ENCODE measurements around the gene TPGS2. TPM values are rescaled to one million over a fixed set of nuclear protein-coding genes. Genes with fewer than 3 reads are reported as not detected.

The TPGS2 gene
- polyA plus RNA-seq, 1 donor from 2014 or later, result 217 TPM

DNA sequence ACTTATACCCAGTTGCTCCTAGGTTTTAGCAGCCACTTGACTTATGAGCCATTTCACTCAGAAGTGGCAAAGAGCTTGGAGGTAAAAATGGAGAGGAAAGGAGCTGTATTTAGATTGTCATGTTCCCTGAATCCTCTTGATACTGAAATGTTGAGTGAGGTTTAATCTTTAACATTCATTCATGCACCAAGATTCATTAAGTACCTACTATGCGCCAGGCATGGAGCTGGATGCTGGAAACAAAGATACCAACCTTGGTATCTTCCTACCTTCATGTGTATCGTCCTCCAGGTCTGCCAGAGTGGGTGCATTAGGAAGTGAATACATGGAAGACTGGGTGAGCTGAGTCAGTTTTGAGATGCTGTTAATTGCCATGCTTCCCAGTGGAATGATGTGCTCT is 23.7 kb downstream of the TPGS2 start:
- H3K9ac ChIP-seq (ENCODE audit: low read length), result no peak overlapping the region
- peaks cover 26% of the 10 kb centered on the region for H3K36me3 ChIP-seq (ENCODE audit: insufficient read depth, low read length)
- no peaks in the 10 kb centered on the region for H3K9me3 ChIP-seq (ENCODE audit: low read length)
- no peaks in the 10 kb centered on the region for H3F3A ChIP-seq (ENCODE audit: insufficient read depth, low read length, poor library complexity, severe bottlenecking)
- no peak overlapping the region for H2AFZ ChIP-seq (ENCODE audit: low read depth, low read length)
- TF ChIP-seq POLR2AphosphoS5 (IDR thresholded peaks at IDR 0.05), result no peak
- no peak for TF ChIP-seq MXI1 (conservative IDR thresholded peaks at IDR 0.05; ENCODE audit: poor library complexity, severe bottlenecking)
- no peak for TF ChIP-seq TAF1 (IDR thresholded peaks at IDR 0.05; ENCODE audit: low read depth)
- TF ChIP-seq RAD21 (conservative IDR thresholded peaks at IDR 0.05), result no peak
- no peak for TF ChIP-seq REST (IDR thresholded peaks at IDR 0.05; ENCODE audit: borderline replicate concordance)
- TF ChIP-seq EP300 (conservative IDR thresholded peaks at IDR 0.05; ENCODE audit: poor library complexity, severe bottlenecking), result no peak
- no peak for TF ChIP-seq EZH2 (IDR thresholded peaks at IDR 0.05; ENCODE audit: borderline replicate concordance, insufficient read depth, low read length, poor library complexity, severe bottlenecking)
- TF ChIP-seq SMC3 (conservative IDR thresholded peaks at IDR 0.05; ENCODE audit: poor library complexity), result no peak
- TF ChIP-seq, protein P1, sequence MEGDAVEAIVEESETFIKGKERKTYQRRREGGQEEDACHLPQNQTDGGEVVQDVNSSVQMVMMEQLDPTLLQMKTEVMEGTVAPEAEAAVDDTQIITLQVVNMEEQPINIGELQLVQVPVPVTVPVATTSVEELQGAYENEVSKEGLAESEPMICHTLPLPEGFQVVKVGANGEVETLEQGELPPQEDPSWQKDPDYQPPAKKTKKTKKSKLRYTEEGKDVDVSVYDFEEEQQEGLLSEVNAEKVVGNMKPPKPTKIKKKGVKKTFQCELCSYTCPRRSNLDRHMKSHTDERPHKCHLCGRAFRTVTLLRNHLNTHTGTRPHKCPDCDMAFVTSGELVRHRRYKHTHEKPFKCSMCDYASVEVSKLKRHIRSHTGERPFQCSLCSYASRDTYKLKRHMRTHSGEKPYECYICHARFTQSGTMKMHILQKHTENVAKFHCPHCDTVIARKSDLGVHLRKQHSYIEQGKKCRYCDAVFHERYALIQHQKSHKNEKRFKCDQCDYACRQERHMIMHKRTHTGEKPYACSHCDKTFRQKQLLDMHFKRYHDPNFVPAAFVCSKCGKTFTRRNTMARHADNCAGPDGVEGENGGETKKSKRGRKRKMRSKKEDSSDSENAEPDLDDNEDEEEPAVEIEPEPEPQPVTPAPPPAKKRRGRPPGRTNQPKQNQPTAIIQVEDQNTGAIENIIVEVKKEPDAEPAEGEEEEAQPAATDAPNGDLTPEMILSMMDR (IDR thresholded peaks at IDR 0.05; ENCODE audit: poor library complexity, severe bottlenecking), result no peak
- H3K27me3 ChIP-seq (ENCODE audit: insufficient read depth, low read depth, low read length), result no peaks in the 10 kb centered on the region
- H3K4me2 ChIP-seq (ENCODE audit: low read length), result no peak overlapping the region
- no peak overlapping the region for H3K27ac ChIP-seq (ENCODE audit: low read length)
- H3K79me2 ChIP-seq (replicated peaks; ENCODE audit: insufficient read depth, low read length), result no peaks in the 10 kb centered on the region
- no peaks in the 10 kb centered on the region for H4K20me1 ChIP-seq (ENCODE audit: insufficient read depth)
- no peak overlapping the region for H3K4me3 ChIP-seq (ENCODE audit: low read length)
- no peaks in the 10 kb centered on the region for H3K9me2 ChIP-seq (ENCODE audit: insufficient read depth, low read length)

GRCh38 chr18:36798738-36799473 is 29.9 kb downstream of the TPGS2 start:
- Histone ChIP-seq H3K27me3 (ENCODE audit: insufficient read depth, low read depth, low read length) (no peaks in the 10 kb centered on the region), H4K20me1 (ENCODE audit: insufficient read depth) (no peaks in the 10 kb centered on the region), H2AFZ (ENCODE audit: low read depth, low read length) (no peak overlapping the region), H3K4me2 (ENCODE audit: low read length) (no peak overlapping the region), H3K36me3 (ENCODE audit: insufficient read depth, low read length) (peaks cover 16% of the 10 kb centered on the region), H3K79me2 (replicated peaks; ENCODE audit: insufficient read depth, low read length) (no peaks in the 10 kb centered on the region), H3F3A (ENCODE audit: insufficient read depth, low read length, poor library complexity, severe bottlenecking) (no peaks in the 10 kb centered on the region), H3K27ac (ENCODE audit: low read length) (no peak overlapping the region), H3K9me2 (ENCODE audit: insufficient read depth, low read length) (no peaks in the 10 kb centered on the region), H3K4me3 (ENCODE audit: low read length) (no peak overlapping the region), H3K9me3 (ENCODE audit: low read length) (no peaks in the 10 kb centered on the region), H3K9ac (ENCODE audit: low read length) (no peak overlapping the region)
- no peak for TF ChIP-seq REST (IDR thresholded peaks at IDR 0.05; ENCODE audit: borderline replicate concordance)
- no peak for TF ChIP-seq RAD21 (conservative IDR thresholded peaks at IDR 0.05)
- TF ChIP-seq, protein P1 (IDR thresholded peaks at IDR 0.05; ENCODE audit: poor library complexity, severe bottlenecking), result no peak
- no peak for TF ChIP-seq SMC3 (conservative IDR thresholded peaks at IDR 0.05; ENCODE audit: poor library complexity)
- TF ChIP-seq POLR2AphosphoS5 (IDR thresholded peaks at IDR 0.05), result no peak
- TF ChIP-seq TAF1 (IDR thresholded peaks at IDR 0.05; ENCODE audit: low read depth), result no peak

Measured in neural cell (in vitro differentiated cells).